Measurements from ENCODE around the gene MEGF11. TPM values are rescaled to one million over a fixed set of nuclear protein-coding genes. Genes with fewer than 3 reads are reported as not detected.

Gene MEGF11
- total and polyA plus RNA-seq, 2 donors (not counting 1 experiment from before 2014, with no cell fraction given), result under 0.01 TPM; not detected in 1

DNA sequence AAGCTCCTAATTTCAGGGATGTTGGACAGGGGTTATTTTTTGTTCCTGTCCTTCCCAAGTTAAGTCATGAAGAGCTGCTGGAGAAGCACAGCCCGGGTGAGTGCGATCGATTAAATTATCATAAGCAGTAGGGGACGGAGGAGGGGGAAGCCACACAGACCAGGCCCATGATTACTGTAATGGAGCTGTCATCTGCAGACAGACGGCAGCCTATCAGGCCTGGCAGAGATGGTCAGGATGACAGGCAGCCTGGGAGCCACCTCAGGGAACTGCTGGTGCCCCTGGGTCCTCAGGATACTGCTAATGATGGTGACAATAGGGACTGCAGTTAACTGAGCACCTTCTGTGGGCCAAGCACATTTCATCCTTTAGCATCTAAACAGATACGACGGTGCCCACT, 236.6 kb downstream of the MEGF11 start:
- Histone ChIP-seq H3K9ac (ENCODE audit: insufficient read depth, low read length) (no peak overlapping the region), H3K36me3 (ENCODE audit: control insufficient read depth, insufficient read depth, low read length) (no peaks in the 10 kb centered on the region), H3K9me3 (ENCODE audit: control insufficient read depth, insufficient read depth, low read depth, low read length) (no peaks in the 10 kb centered on the region), H3K4me3 (replicated peaks in 1 of 4; ENCODE audit: control extremely low read depth in 1 of 4, insufficient read depth in 1 of 4, low read depth in 3 of 4, low read length in 4 of 4) (no peak overlapping the region), H3K4me1 (ENCODE audit: control insufficient read depth, extremely low read depth, insufficient read depth, low read length) (no peaks in the 10 kb centered on the region), H2AFZ (ENCODE audit: low read length) (no peak overlapping the region), H3K27me3 (ENCODE audit: control insufficient read depth, insufficient read depth, low read length) (no peaks in the 10 kb centered on the region), H3K79me2 (ENCODE audit: control insufficient read depth, insufficient read depth, low read length) (no peaks in the 10 kb centered on the region), H4K20me1 (ENCODE audit: control insufficient read depth, extremely low read depth, insufficient read depth, low read length) (no peaks in the 10 kb centered on the region), H3K27ac (ENCODE audit: insufficient read depth, low read length) (no peak overlapping the region), H3K4me2 (ENCODE audit: extremely low read depth, insufficient read depth, low read length) (no peak overlapping the region)
- TF ChIP-seq CTCF (conservative IDR thresholded peaks at IDR 0.05 in 1 of 2, IDR thresholded peaks at IDR 0.05 in 1 of 2; ENCODE audit: low read depth in 1 of 2, low read length in 2 of 2), result no peak
- no peak for TF ChIP-seq EZH2 (IDR thresholded peaks at IDR 0.05; ENCODE audit: low read length, missing control alignments)
- no peak for DNase-seq (ENCODE audit: low read depth in 2 of 2)

GRCh38 chr15:66016199-66016598, 237.4 kb downstream of the MEGF11 start:
- DNase-seq (ENCODE audit: low read depth in 2 of 2), result no peak
- Histone ChIP-seq H3K27ac (ENCODE audit: insufficient read depth, low read length) (no peak overlapping the region), H3K36me3 (ENCODE audit: control insufficient read depth, insufficient read depth, low read length) (no peaks in the 10 kb centered on the region), H3K9ac (ENCODE audit: insufficient read depth, low read length) (no peak overlapping the region), H3K9me3 (ENCODE audit: control insufficient read depth, insufficient read depth, low read depth, low read length) (no peaks in the 10 kb centered on the region), H3K27me3 (ENCODE audit: control insufficient read depth, insufficient read depth, low read length) (no peaks in the 10 kb centered on the region), H4K20me1 (ENCODE audit: control insufficient read depth, extremely low read depth, insufficient read depth, low read length) (no peaks in the 10 kb centered on the region), H3K79me2 (ENCODE audit: control insufficient read depth, insufficient read depth, low read length) (no peaks in the 10 kb centered on the region), H3K4me3 (replicated peaks in 1 of 4; ENCODE audit: control extremely low read depth in 1 of 4, insufficient read depth in 1 of 4, low read depth in 3 of 4, low read length in 4 of 4) (no peak overlapping the region), H3K4me2 (ENCODE audit: extremely low read depth, insufficient read depth, low read length) (no peak overlapping the region), H2AFZ (ENCODE audit: low read length) (no peak overlapping the region), H3K4me1 (ENCODE audit: control insufficient read depth, extremely low read depth, insufficient read depth, low read length) (no peaks in the 10 kb centered on the region)
- no peak for TF ChIP-seq CTCF (conservative IDR thresholded peaks at IDR 0.05 in 1 of 2, IDR thresholded peaks at IDR 0.05 in 1 of 2; ENCODE audit: low read depth in 1 of 2, low read length in 2 of 2)
- no peak for TF ChIP-seq EZH2 (IDR thresholded peaks at IDR 0.05; ENCODE audit: low read length, missing control alignments)

DNA sequence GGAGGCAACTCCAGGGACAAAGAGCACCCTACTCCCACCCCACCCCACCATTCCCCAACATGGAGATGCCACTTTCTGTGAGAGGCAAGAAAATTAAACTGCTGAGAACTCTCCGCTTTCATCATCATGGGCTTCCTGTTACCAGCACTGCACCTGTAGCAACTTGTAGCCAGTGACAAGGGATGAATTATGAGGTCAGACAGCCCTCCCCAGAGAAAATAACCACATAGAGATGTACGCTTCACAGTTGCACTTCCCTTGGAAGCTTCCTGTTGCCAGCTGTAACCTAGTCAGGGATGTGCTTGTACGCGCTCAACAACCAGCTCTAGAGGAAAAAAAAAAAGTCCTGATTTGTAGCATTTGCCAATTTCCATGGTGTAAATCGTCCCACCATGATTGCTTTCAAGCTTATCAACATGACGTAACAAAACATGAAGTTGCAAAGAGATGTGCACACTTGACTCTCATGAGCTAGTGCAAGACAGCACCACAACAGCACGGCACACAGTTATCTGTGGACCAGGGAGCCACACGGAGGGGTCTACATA, 238.8 kb downstream of the MEGF11 start:
- no peak for TF ChIP-seq CTCF (conservative IDR thresholded peaks at IDR 0.05 in 1 of 2, IDR thresholded peaks at IDR 0.05 in 1 of 2; ENCODE audit: low read depth in 1 of 2, low read length in 2 of 2)
- no peak for TF ChIP-seq EZH2 (IDR thresholded peaks at IDR 0.05; ENCODE audit: low read length, missing control alignments)
- Histone ChIP-seq H3K79me2 (ENCODE audit: control insufficient read depth, insufficient read depth, low read length) (no peaks in the 10 kb centered on the region), H3K4me1 (ENCODE audit: control insufficient read depth, extremely low read depth, insufficient read depth, low read length) (no peaks in the 10 kb centered on the region), H3K9me3 (ENCODE audit: control insufficient read depth, insufficient read depth, low read depth, low read length) (no peaks in the 10 kb centered on the region), H3K9ac (ENCODE audit: insufficient read depth, low read length) (no peak overlapping the region), H3K36me3 (ENCODE audit: control insufficient read depth, insufficient read depth, low read length) (no peaks in the 10 kb centered on the region), H3K27me3 (ENCODE audit: control insufficient read depth, insufficient read depth, low read length) (no peaks in the 10 kb centered on the region), H3K27ac (ENCODE audit: insufficient read depth, low read length) (no peak overlapping the region), H4K20me1 (ENCODE audit: control insufficient read depth, extremely low read depth, insufficient read depth, low read length) (no peaks in the 10 kb centered on the region), H3K4me3 (replicated peaks in 1 of 4; ENCODE audit: control extremely low read depth in 1 of 4, insufficient read depth in 1 of 4, low read depth in 3 of 4, low read length in 4 of 4) (no peak overlapping the region), H2AFZ (ENCODE audit: low read length) (no peak overlapping the region), H3K4me2 (ENCODE audit: extremely low read depth, insufficient read depth, low read length) (no peak overlapping the region)
- no peak for DNase-seq (ENCODE audit: low read depth in 2 of 2)
